SJCRH30 (cell line): ENCODE data around the gene KIR3DL1. TPM values are rescaled to one million over a fixed set of nuclear protein-coding genes. Genes with fewer than 3 reads are reported as not detected.
"Not testable (repeated sequence)": the region's sequence is repeated elsewhere in the genome, so short reads cannot be mapped to it uniquely, and the experiment has no call there.

Experiments used
- DNase-seq, 2 experiments: peaks; one replicate each; pipeline ENCODE4 v3.0.0-alpha.2; 2015 to 2020
- H3K27ac ChIP-seq: fragments of 250-450 bp; sonication (Bioruptor Pico); 2 replicates; pipeline ENCODE4 v1.5.1; 2020; ENCODE audit warnings: mild to moderate bottlenecking, moderate library complexity
- H3K27me3 ChIP-seq: fragments of 250-450 bp; sonication (Bioruptor Pico); 2 replicates; pipeline ENCODE4 v1.5.1; 2020; ENCODE audit warnings: mild to moderate bottlenecking, moderate library complexity
- H3K36me3 ChIP-seq: fragments of 250-450 bp; sonication (Bioruptor Pico); 2 replicates; pipeline ENCODE4 v1.5.1; 2020; ENCODE audit warnings: mild to moderate bottlenecking, moderate library complexity
- H3K4me1 ChIP-seq: fragments of 250-450 bp; sonication (Bioruptor Pico); 2 replicates; pipeline ENCODE4 v1.5.1; 2020; ENCODE audit warnings: mild to moderate bottlenecking, moderate library complexity
- H3K4me3 ChIP-seq: fragments of 250-450 bp; sonication (Bioruptor Pico); 2 replicates; pipeline ENCODE4 v1.5.1; 2020; ENCODE audit warnings: mild to moderate bottlenecking, moderate library complexity
- H3K9me3 ChIP-seq: fragments of 250-450 bp; sonication (Bioruptor Pico); replicated peaks from 2 replicates; pipeline ENCODE4 v1.5.1; 2020; ENCODE audit warnings: mild to moderate bottlenecking, moderate library complexity
- total RNA-seq: library from RNA; depleted of rRNA; stranded (reverse); fragments of >200 nt; shearing (Covaris generic); gene quantifications from 2 replicates; pipeline ENCODE4 v1.2.3, GENCODE V29; 2014; rRNA removed

The KIR3DL1 gene
- total RNA-seq, 1 experiment from 2014 or later = not detected

- not testable (repeated sequence) for H3K4me3 ChIP-seq, H3K9me3 ChIP-seq, H3K27ac ChIP-seq, H3K36me3 ChIP-seq, DNase-seq, H3K27me3 ChIP-seq, H3K4me1 ChIP-seq
These were observed 33.9 kb downstream of the KIR3DL1 start, which contains the start of gene KIR3DL2 for GRCh38 chr19:54850061-54850640. TSS of gene KIR3DL2 (plus strand) at chr19:54850443. CDS start at chr19:54850476, 33 bp downstream.

- DNase-seq = no peak
- H3K36me3 ChIP-seq = no peaks in the 10 kb centered on the region
- H3K27me3 ChIP-seq = 0 out of 2 replicates have a peak, but pooled peaks cover 3% of the 10 kb centered on the region
- H3K4me3 ChIP-seq = no peak overlapping the region
- H3K27ac ChIP-seq = no peak overlapping the region
- no peaks in the 10 kb centered on the region for H3K4me1 ChIP-seq
- H3K9me3 ChIP-seq = no peaks in the 10 kb centered on the region
These were observed 34.7 kb downstream of the KIR3DL1 start for GRCh38 chr19:54850930-54851329.

GRCh38 chr19:54851353-54851752 is 35.1 kb downstream of the KIR3DL1 start:
- Histone ChIP-seq H3K9me3 (no peaks in the 10 kb centered on the region), H3K4me3 (no peak overlapping the region), H3K4me1 (no peaks in the 10 kb centered on the region), H3K36me3 (no peaks in the 10 kb centered on the region), H3K27ac (no peak overlapping the region), H3K27me3 (0 out of 2 replicates have a peak, but pooled peaks cover 3% of the 10 kb centered on the region)
- no peak for DNase-seq

- H3K9me3 ChIP-seq, H3K27ac ChIP-seq, H3K4me3 ChIP-seq, H3K27me3 ChIP-seq, H3K4me1 ChIP-seq, H3K36me3 ChIP-seq, DNase-seq: not testable (repeated sequence)
These were observed 39.0 kb downstream of the KIR3DL1 start for GRCh38 chr19:54855241-54855640.

- H3K27ac ChIP-seq = not testable (repeated sequence)
These were observed 42.2 kb downstream of the KIR3DL1 start for GRCh38 chr19:54858476-54858875.

GRCh38 chr19:54859421-54859820 is 43.2 kb downstream of the KIR3DL1 start:
- not testable (repeated sequence) for H3K4me3 ChIP-seq, DNase-seq, H3K4me1 ChIP-seq, H3K27ac ChIP-seq, H3K27me3 ChIP-seq, H3K9me3 ChIP-seq, H3K36me3 ChIP-seq

More at GRCh38 chr19:54858476-54858875, 42.2 kb downstream of the KIR3DL1 start:
- not testable (repeated sequence) for H3K27me3 ChIP-seq, H3K4me3 ChIP-seq, H3K4me1 ChIP-seq, H3K36me3 ChIP-seq, H3K9me3 ChIP-seq, DNase-seq

GRCh38 chr19:54863459-54863858 is 47.2 kb downstream of the KIR3DL1 start:
- H3K9me3 ChIP-seq, H3K4me1 ChIP-seq, H3K27me3 ChIP-seq, H3K4me3 ChIP-seq, H3K27ac ChIP-seq, H3K36me3 ChIP-seq, DNase-seq: not testable (repeated sequence)

- no peak overlapping the region for H3K4me3 ChIP-seq
- H3K27me3 ChIP-seq = no peaks in the 10 kb centered on the region
- no peaks in the 10 kb centered on the region for H3K4me1 ChIP-seq
- H3K36me3 ChIP-seq = no peaks in the 10 kb centered on the region
- H3K9me3 ChIP-seq = no peaks in the 10 kb centered on the region
- no peak overlapping the region for H3K27ac ChIP-seq
- DNase-seq = no peak
These were observed 55.4 kb downstream of the KIR3DL1 start for GRCh38 chr19:54871696-54872095.

- DNase-seq = no peak
- H3K4me1 ChIP-seq = no peaks in the 10 kb centered on the region
- no peak within 1 kb of the TSS for H3K4me3 ChIP-seq
- H3K9me3 ChIP-seq = no peaks in the 10 kb centered on the region
- no peaks in the 10 kb centered on the region for H3K36me3 ChIP-seq
- no peak within 1 kb of the TSS for H3K27ac ChIP-seq
- H3K27me3 ChIP-seq = no peaks in the 10 kb centered on the region
These were observed 57.7 kb downstream of the KIR3DL1 start, which contains the start of gene FCAR for GRCh38 chr19:54873990-54874389. TSS of gene FCAR (plus strand) at chr19:54874235. CDS start at chr19:54874290, 55 bp downstream.

- no peak overlapping the region for H3K27ac ChIP-seq
- no peaks in the 10 kb centered on the region for H3K9me3 ChIP-seq
- no peaks in the 10 kb centered on the region for H3K36me3 ChIP-seq
- H3K27me3 ChIP-seq = no peaks in the 10 kb centered on the region
- no peaks in the 10 kb centered on the region for H3K4me1 ChIP-seq
- DNase-seq = no peak
- no peak overlapping the region for H3K4me3 ChIP-seq
These were observed 59.2 kb downstream of the KIR3DL1 start for GRCh38 chr19:54875506-54875905.

GRCh38 chr19:54877471-54877870 is 61.2 kb downstream of the KIR3DL1 start:
- Histone ChIP-seq H3K27ac (no peak overlapping the region), H3K27me3 (no peaks in the 10 kb centered on the region), H3K4me3 (no peak overlapping the region)

More at GRCh38 chr19:54877471-54877870, 61.2 kb downstream of the KIR3DL1 start:
- Histone ChIP-seq H3K9me3 (no peaks in the 10 kb centered on the region), H3K36me3 (no peaks in the 10 kb centered on the region), H3K4me1 (no peaks in the 10 kb centered on the region)
- no peak for DNase-seq

Other genes starting within 250 kb of the KIR3DL1 start
- gene LILRA2, start 242.7 kb upstream of the KIR3DL1 start, total RNA-seq = not detected in 2 replicates
- not detected in 2 replicates for gene LILRA1, start 222.8 kb upstream of the KIR3DL1 start, total RNA-seq
- gene LILRB1, start 186.0 kb upstream of the KIR3DL1 start, total RNA-seq = not detected in 2 replicates
- not detected in 2 replicates for gene LILRB4, start 153.5 kb upstream of the KIR3DL1 start, total RNA-seq
- not detected in 2 replicates for gene KIR3DL3, start 92.0 kb upstream of the KIR3DL1 start, total RNA-seq
- not detected in 2 replicates for gene KIR2DL3, start 78.0 kb upstream of the KIR3DL1 start, total RNA-seq
- gene KIR2DL1, start 46.7 kb upstream of the KIR3DL1 start, total RNA-seq = not detected in 2 replicates
- gene KIR2DL4, start 12.9 kb upstream of the KIR3DL1 start, total RNA-seq = not detected in 2 replicates
- gene KIR2DS4, start 16.2 kb downstream of the KIR3DL1 start, total RNA-seq = not detected in 2 replicates
- not detected in 2 replicates for gene KIR3DL2, start 34.0 kb downstream of the KIR3DL1 start, total RNA-seq
- gene FCAR, start 57.8 kb downstream of the KIR3DL1 start, total RNA-seq = not detected in 2 replicates
- not detected in 2 replicates for gene NCR1, start 89.7 kb downstream of the KIR3DL1 start, total RNA-seq
- gene NLRP7, start 131.1 kb downstream of the KIR3DL1 start, total RNA-seq = 0.02 TPM in 1 of 2 replicates, not detected in the other
- gene NLRP2, start 149.9 kb downstream of the KIR3DL1 start, total RNA-seq = not detected in 2 replicates
- gene GP6, start 221.8 kb downstream of the KIR3DL1 start, total RNA-seq = 15.1 and 16.7 TPM in 2 replicates
- gene RDH13, start 246.7 kb downstream of the KIR3DL1 start, total RNA-seq = 29.9 and 30.5 TPM in 2 replicates